HEK293 (cell line): ENCODE results near the gene HCFC1.

Experiments
- CTCF ChIA-PET: fragments of 350-600 bp; formaldehyde crosslinking; extraction: SDS; loops from one replicate; lab custom pipeline; 2021; ENCODE audit warnings: antibody characterized with exemption; lab: Yijun Ruan, JAX
- POLR2A ChIA-PET: fragments of 300-600 bp; formaldehyde crosslinking; extraction: SDS; loops from one replicate; lab custom pipeline; 2020; ENCODE audit warnings: antibody characterized with exemption, inconsistent platforms; lab: Yijun Ruan, JAX
- H3K27ac ChIP-seq: fragments of 200-500 bp; sonication (Bioruptor generic); 2 replicates; pipeline ENCODE4 v1.5.1; 2014; ENCODE audit warnings: low read depth, low read length, control low read depth, inconsistent platforms; ENCODE audit errors: extremely low read depth
- H3K36me3 ChIP-seq, 2 experiments: fragments of 200-500 bp in 1 of 2; sonication (Bioruptor generic) in 1 of 2; 1 replicate in 1 of 2; 2 replicates in 1 of 2; pipeline ENCODE4 v1.5.1; 2014 to 2017; ENCODE audit warnings: inconsistent platforms in 2 of 2, low read length in 2 of 2; ENCODE audit not compliant: control insufficient read depth in 2 of 2, insufficient read depth in 1 of 2
- H3K4me1 ChIP-seq: fragments of 200-500 bp; sonication (Bioruptor generic); 2 replicates; pipeline ENCODE4 v1.5.1; 2014; ENCODE audit warnings: mild to moderate bottlenecking, low read length, inconsistent platforms; ENCODE audit not compliant: control insufficient read depth, insufficient read depth
- H3K4me3 ChIP-seq: 2 replicates; pipeline ENCODE4 v1.5.1; 2011; ENCODE audit warnings: low read depth, mild to moderate bottlenecking, control low read depth, low read length, moderate library complexity
- H3K9me3 ChIP-seq: fragments of 200-500 bp; sonication (Bioruptor generic); 2 replicates; pipeline ENCODE4 v1.5.1; 2014; ENCODE audit warnings: low read depth, low read length, inconsistent platforms; ENCODE audit not compliant: control insufficient read depth, insufficient read depth
- EGR2 ChIP-seq: fragments of 450-650 bp; formaldehyde crosslinking; IDR thresholded peaks from 2 replicates; pipeline ENCODE4 v1.5.1; 2016; ENCODE audit warnings: low read depth, missing biosample characterization, missing genetic modification characterization
- HOXA7 ChIP-seq: sonication (generic); formaldehyde crosslinking; IDR thresholded peaks from 2 replicates; pipeline ENCODE4 v1.8.1; 2022; ENCODE audit warnings: missing genetic modification reagents, borderline replicate concordance
- KLF1 ChIP-seq: fragments of 450-650 bp; formaldehyde crosslinking; IDR thresholded peaks from 2 replicates; pipeline ENCODE4 v1.5.1; 2016; ENCODE audit warnings: missing biosample characterization, missing genetic modification characterization
- KLF10 ChIP-seq: fragments of 450-650 bp; IDR thresholded peaks from 2 replicates; pipeline ENCODE4 v1.5.1; 2018; ENCODE audit warnings: missing biosample characterization, mild to moderate bottlenecking, missing genetic modification characterization
- MEIS1 ChIP-seq: sonication (generic); formaldehyde crosslinking; IDR thresholded peaks from 2 replicates; pipeline ENCODE4 v1.8.1; 2022; ENCODE audit warnings: missing genetic modification reagents, mild to moderate bottlenecking, borderline replicate concordance
- MZF1 ChIP-seq: fragments of 450-650 bp; formaldehyde crosslinking; IDR thresholded peaks from 2 replicates; pipeline ENCODE4 v1.5.1; 2017; ENCODE audit warnings: missing biosample characterization, missing genetic modification characterization, borderline replicate concordance
- SP2 ChIP-seq: fragments of 450-650 bp; formaldehyde crosslinking; IDR thresholded peaks from 2 replicates; pipeline ENCODE4 v1.5.1; 2016; ENCODE audit warnings: missing biosample characterization, missing genetic modification characterization
- ZNF133 ChIP-seq: fragments of 450-650 bp; formaldehyde crosslinking; IDR thresholded peaks from 2 replicates; pipeline ENCODE4 v1.5.1; 2016; ENCODE audit warnings: missing biosample characterization, missing genetic modification characterization
- ZNF155 ChIP-seq: fragments of 450-650 bp; formaldehyde crosslinking; IDR thresholded peaks from 2 replicates; pipeline ENCODE4 v1.5.1; 2016; ENCODE audit warnings: missing biosample characterization, missing genetic modification characterization
- ZNF248 ChIP-seq: fragments of 450-650 bp; formaldehyde crosslinking; IDR thresholded peaks from 2 replicates; pipeline ENCODE4 v1.5.1; 2017; ENCODE audit warnings: missing biosample characterization, missing genetic modification characterization
- ZNF341 ChIP-seq: fragments of 450-650 bp; formaldehyde crosslinking; IDR thresholded peaks from 2 replicates; pipeline ENCODE4; 2016; ENCODE audit warnings: low read depth, missing biosample characterization, missing genetic modification characterization
- ZNF350 ChIP-seq: fragments of 450-650 bp; formaldehyde crosslinking; IDR thresholded peaks from 2 replicates; pipeline ENCODE4 v1.5.0; 2017; ENCODE audit warnings: missing biosample characterization, mild to moderate bottlenecking, missing genetic modification characterization
- ZNF37A ChIP-seq: fragments of 450-650 bp; IDR thresholded peaks from 2 replicates; pipeline ENCODE4 v1.5.1; 2018; ENCODE audit warnings: missing biosample characterization, missing genetic modification characterization
- ZNF501 ChIP-seq: fragments of 450-650 bp; formaldehyde crosslinking; IDR thresholded peaks from 2 replicates; pipeline ENCODE4 v1.5.1; 2016; ENCODE audit warnings: missing biosample characterization, missing genetic modification characterization
- ZNF558 ChIP-seq: fragments of 450-650 bp; formaldehyde crosslinking; IDR thresholded peaks from 2 replicates; pipeline ENCODE4 v1.5.1; 2016; ENCODE audit warnings: missing biosample characterization, missing genetic modification characterization
- ZNF596 ChIP-seq: fragments of 450-650 bp; IDR thresholded peaks from 2 replicates; pipeline ENCODE4 v1.5.0; 2018; ENCODE audit warnings: missing biosample characterization, mild to moderate bottlenecking, missing genetic modification characterization, moderate library complexity
- ZNF837 ChIP-seq: fragments of 450-650 bp; formaldehyde crosslinking; IDR thresholded peaks from 2 replicates; pipeline ENCODE4 v1.5.1; 2016; ENCODE audit warnings: missing biosample characterization, missing genetic modification characterization
- ZSCAN23 ChIP-seq: fragments of 450-650 bp; formaldehyde crosslinking; IDR thresholded peaks from 2 replicates; pipeline ENCODE4 v1.5.1; 2016; ENCODE audit warnings: missing biosample characterization, missing genetic modification characterization
- TF ChIP-seq, protein P1 (sequence below): fragments of 450-650 bp; formaldehyde crosslinking; IDR thresholded peaks from 2 replicates; pipeline ENCODE4 v1.5.1; 2016; ENCODE audit warnings: missing biosample characterization, missing genetic modification characterization
- TF ChIP-seq, protein P2 (sequence below): IDR thresholded peaks from 2 replicates; pipeline ENCODE4 v1.6.1; 2011; ENCODE audit warnings: mild to moderate bottlenecking, low read depth, low read length, borderline replicate concordance
- TF ChIP-seq, protein P3 (sequence below): sonication (generic); formaldehyde crosslinking; IDR thresholded peaks from 2 replicates; pipeline ENCODE4 v1.8.1; 2022; ENCODE audit warnings: mild to moderate bottlenecking, moderate library complexity, missing genetic modification reagents
- TF ChIP-seq, protein P4 (sequence below): fragments of 450-650 bp; formaldehyde crosslinking; IDR thresholded peaks from 2 replicates; pipeline ENCODE4 v1.5.1; 2016; ENCODE audit warnings: missing biosample characterization, missing genetic modification characterization
- TF ChIP-seq, protein P5 (sequence below): fragments of 450-650 bp; formaldehyde crosslinking; IDR thresholded peaks from 2 replicates; pipeline ENCODE4 v1.5.1; 2016; ENCODE audit warnings: missing biosample characterization, missing genetic modification characterization
- TF ChIP-seq, protein P6 (sequence below): fragments of 450-650 bp; formaldehyde crosslinking; optimal IDR thresholded peaks from 2 replicates; pipeline ENCODE3; 2016; ENCODE audit warnings: missing biosample characterization, mild to moderate bottlenecking, missing genetic modification characterization

Gene HCFC1

DNA sequence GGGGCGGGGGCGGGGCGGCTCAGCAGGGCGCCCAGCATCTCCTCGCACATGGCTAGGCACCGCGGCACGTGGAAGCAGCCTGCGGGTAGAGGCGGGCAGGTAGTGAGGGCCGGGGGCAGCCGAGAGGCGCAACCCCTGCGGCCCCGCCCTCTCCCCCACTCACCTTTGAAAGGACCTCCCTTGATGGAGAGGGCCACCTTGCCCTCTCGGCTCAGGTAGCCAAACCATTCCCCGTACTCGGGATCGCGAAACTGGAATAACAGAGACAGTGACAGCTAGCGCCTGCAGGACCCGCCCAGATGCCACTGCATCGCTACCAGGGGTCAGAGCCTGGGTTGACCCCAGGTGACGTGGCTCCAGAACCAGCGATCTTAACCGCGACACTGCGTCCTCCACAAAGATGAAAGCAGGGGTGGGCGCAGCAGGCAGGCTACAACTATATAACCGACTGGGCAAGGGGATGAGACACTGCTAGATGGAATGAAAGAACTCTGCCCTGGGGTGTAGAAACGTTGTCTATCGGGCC is 36.2 kb downstream of the HCFC1 start (continued):
- TF ChIP-seq, protein P1, sequence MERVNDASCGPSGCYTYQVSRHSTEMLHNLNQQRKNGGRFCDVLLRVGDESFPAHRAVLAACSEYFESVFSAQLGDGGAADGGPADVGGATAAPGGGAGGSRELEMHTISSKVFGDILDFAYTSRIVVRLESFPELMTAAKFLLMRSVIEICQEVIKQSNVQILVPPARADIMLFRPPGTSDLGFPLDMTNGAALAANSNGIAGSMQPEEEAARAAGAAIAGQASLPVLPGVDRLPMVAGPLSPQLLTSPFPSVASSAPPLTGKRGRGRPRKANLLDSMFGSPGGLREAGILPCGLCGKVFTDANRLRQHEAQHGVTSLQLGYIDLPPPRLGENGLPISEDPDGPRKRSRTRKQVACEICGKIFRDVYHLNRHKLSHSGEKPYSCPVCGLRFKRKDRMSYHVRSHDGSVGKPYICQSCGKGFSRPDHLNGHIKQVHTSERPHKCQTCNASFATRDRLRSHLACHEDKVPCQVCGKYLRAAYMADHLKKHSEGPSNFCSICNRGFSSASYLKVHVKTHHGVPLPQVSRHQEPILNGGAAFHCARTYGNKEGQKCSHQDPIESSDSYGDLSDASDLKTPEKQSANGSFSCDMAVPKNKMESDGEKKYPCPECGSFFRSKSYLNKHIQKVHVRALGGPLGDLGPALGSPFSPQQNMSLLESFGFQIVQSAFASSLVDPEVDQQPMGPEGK (tag by site-specific recombination): 0 out of 2 replicates have a peak, but pooled peaks have one; percentile 14
- TF ChIP-seq KLF1 (tag by site-specific recombination) (peak; percentile 51; the same call in 1 of the 2 replicates), EGR2 (no peak)

DNA sequence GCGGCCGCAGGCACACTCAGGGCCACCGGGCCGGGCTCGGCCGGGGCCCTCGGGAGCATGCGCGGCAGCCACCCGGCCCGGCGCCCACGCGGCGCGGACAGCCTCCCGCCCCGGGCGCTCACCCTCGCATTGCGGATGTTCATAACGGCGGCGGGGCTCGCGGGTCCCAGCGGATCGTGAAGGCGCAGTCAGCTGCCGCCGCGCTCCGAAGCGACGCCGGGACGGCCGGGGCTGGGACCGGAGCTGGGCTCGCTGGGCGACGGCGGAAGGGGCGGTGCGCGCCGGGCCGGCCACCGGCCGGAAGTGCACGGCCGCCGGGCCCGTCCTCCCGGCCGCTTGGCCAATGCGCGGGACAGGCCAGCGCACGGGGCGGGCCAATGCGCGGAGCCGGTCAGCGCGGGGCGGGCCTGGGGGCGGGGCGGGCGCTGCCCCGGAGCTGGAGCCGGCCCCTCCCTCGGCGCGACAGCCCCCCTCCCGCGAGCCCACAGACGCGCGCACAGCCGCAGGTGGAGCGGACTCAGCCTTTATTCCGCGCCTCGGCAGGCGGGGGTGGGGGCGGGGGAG is 36.8 kb downstream of the HCFC1 start, which contains the start of gene NAA10:
Gene NAA10, minus strand, starts transcription at position 276 of the 564 bp plus-strand sequence. Its CDS starts 133 bp downstream, at position 143.
- TF ChIP-seq MEIS1 (CRISPR knock-in tag): peak; percentile 20; the same call in 1 of the 2 replicates
- no peak for TF ChIP-seq ZNF37A (tag by site-specific recombination)
- TF ChIP-seq ZNF596 (tag by site-specific recombination): 0 out of 2 replicates have a peak, but pooled peaks have one; percentile 23
- TF ChIP-seq ZNF350 (tag by site-specific recombination): no peak
- TF ChIP-seq, protein P2, sequence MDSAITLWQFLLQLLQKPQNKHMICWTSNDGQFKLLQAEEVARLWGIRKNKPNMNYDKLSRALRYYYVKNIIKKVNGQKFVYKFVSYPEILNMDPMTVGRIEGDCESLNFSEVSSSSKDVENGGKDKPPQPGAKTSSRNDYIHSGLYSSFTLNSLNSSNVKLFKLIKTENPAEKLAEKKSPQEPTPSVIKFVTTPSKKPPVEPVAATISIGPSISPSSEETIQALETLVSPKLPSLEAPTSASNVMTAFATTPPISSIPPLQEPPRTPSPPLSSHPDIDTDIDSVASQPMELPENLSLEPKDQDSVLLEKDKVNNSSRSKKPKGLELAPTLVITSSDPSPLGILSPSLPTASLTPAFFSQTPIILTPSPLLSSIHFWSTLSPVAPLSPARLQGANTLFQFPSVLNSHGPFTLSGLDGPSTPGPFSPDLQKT: peak; percentile 46; the same call in 1 of the 2 replicates
- TF ChIP-seq, protein P3, sequence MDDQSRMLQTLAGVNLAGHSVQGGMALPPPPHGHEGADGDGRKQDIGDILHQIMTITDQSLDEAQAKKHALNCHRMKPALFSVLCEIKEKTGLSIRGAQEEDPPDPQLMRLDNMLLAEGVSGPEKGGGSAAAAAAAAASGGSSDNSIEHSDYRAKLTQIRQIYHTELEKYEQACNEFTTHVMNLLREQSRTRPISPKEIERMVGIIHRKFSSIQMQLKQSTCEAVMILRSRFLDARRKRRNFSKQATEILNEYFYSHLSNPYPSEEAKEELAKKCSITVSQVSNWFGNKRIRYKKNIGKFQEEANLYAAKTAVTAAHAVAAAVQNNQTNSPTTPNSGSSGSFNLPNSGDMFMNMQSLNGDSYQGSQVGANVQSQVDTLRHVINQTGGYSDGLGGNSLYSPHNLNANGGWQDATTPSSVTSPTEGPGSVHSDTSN (CRISPR knock-in tag): peak; percentile 82
- TF ChIP-seq ZNF558 (tag by site-specific recombination): no peak
- Histone ChIP-seq H3K4me1 (peaks cover 8% of the 10 kb centered on the region; the same call in 1 of the 2 replicates), H3K36me3 (peaks cover 23 to 40% of the 10 kb centered on the region in 2 experiments), H3K4me3 (peak within 1 kb of the TSS; percentile 88), H3K9me3 (no peaks in the 10 kb centered on the region), H3K27ac (peak within 1 kb of the TSS; percentile 85)
- ChIA-PET POLR2A (interaction anchor here (0.8 to 2.7 kb wide), 10 partner anchors 10 to 208 kb away, joined by 3 to 21 read pairs (median 4); partner anchors contain the start of genes HCFC1, IDH3G, SSR4 and TMEM187), CTCF (interaction anchor here (1.2 to 14.7 kb wide), 3 partner anchors 9 to 14 kb away, joined by 3 to 267 read pairs (median 3); partner anchors contain the start of gene RENBP)

DNA sequence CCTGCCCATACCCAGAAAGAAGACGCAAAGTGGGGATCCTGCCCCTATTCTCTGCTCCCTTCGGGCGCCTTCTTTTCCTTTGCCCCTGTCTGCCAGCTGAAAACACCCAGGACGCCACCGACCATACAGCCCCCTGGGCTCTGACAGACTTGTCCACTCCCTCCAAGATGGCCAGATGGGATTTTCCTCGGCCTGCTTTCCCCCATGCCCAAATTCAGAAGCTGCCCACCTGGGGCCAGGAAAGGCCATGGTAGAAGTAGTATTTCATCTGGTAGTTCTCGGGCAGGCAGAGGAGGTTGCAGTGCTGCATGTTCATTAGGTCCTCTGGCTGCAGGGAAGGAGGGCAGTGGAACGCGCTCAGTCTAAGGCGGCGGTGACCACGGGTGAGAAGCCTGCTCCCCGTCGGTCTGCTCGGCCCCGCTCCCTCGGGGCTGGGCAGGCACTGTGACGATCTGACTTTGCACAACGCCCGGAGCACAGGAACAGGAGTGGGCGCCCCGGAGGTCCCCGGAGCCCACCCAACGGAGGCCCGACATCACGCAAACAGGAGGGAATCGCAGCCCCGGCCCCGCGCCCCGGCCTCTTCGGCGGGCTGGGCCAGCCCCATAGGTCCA is 37.4 kb downstream of the HCFC1 start:
- H3K4me1 ChIP-seq: peaks cover 9% of the 10 kb centered on the region; the same call in 1 of the 2 replicates
- peak overlapping the region; percentile 85 for H3K27ac ChIP-seq
- POLR2A ChIA-PET: interaction anchor here (0.8 to 2.7 kb wide), 12 partner anchors 9 to 207 kb away, joined by 3 to 21 read pairs (median 4); partner anchors contain the start of genes HCFC1, IDH3G, SSR4 and TMEM187
- CTCF ChIA-PET: interaction anchor here (1.2 to 14.7 kb wide), 4 partner anchors 9 to 15 kb away, joined by 3 to 267 read pairs (median 14); partner anchors contain the start of gene RENBP
- peak overlapping the region; percentile 88 for H3K4me3 ChIP-seq
- H3K9me3 ChIP-seq: no peaks in the 10 kb centered on the region
- peaks cover 23 to 45% of the 10 kb centered on the region in 2 experiments for H3K36me3 ChIP-seq
- TF ChIP-seq ZNF133 (tag by site-specific recombination): no peak
- TF ChIP-seq SP2 (tag by site-specific recombination): peak; percentile 22
- no peak for TF ChIP-seq ZNF341 (tag by site-specific recombination)
- no peak for TF ChIP-seq ZSCAN23 (tag by site-specific recombination)
- TF ChIP-seq ZNF248: no peak
- TF ChIP-seq MZF1 (tag by site-specific recombination): no peak
- TF ChIP-seq KLF10 (tag by site-specific recombination): no peak
- TF ChIP-seq, protein P4, sequence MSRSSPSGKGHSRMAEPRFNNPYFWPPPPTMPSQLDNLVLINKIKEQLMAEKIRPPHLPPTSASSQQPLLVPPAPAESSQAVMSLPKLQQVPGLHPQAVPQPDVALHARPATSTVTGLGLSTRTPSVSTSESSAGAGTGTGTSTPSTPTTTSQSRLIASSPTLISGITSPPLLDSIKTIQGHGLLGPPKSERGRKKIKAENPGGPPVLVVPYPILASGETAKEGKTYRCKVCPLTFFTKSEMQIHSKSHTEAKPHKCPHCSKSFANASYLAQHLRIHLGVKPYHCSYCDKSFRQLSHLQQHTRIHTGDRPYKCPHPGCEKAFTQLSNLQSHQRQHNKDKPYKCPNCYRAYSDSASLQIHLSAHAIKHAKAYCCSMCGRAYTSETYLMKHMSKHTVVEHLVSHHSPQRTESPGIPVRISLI (tag by site-specific recombination): no peak
- TF ChIP-seq, protein P5, sequence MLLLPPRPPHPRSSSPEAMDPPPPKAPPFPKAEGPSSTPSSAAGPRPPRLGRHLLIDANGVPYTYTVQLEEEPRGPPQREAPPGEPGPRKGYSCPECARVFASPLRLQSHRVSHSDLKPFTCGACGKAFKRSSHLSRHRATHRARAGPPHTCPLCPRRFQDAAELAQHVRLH (tag by site-specific recombination): no peak
- TF ChIP-seq, protein P6, sequence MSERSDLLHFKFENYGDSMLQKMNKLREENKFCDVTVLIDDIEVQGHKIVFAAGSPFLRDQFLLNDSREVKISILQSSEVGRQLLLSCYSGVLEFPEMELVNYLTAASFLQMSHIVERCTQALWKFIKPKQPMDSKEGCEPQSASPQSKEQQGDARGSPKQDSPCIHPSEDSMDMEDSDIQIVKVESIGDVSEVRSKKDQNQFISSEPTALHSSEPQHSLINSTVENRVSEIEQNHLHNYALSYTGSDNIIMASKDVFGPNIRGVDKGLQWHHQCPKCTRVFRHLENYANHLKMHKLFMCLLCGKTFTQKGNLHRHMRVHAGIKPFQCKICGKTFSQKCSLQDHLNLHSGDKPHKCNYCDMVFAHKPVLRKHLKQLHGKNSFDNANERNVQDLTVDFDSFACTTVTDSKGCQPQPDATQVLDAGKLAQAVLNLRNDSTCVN: peak; percentile 83
- TF ChIP-seq EGR2: no peak
- TF ChIP-seq HOXA7 (CRISPR knock-in tag): no peak
- TF ChIP-seq ZNF837 (tag by site-specific recombination): no peak
- TF ChIP-seq ZNF501 (tag by site-specific recombination): no peak
- no peak for TF ChIP-seq ZNF155 (tag by site-specific recombination)
- TF ChIP-seq ZNF37A (tag by site-specific recombination): no peak
